H1 (cell line): ENCODE measurements around the gene LPGAT1. TPM values are rescaled to one million over a fixed set of nuclear protein-coding genes. Genes with fewer than 3 reads are reported as not detected.

Source experiments
- CTCF ChIA-PET: fragments of 300-600 bp; sonication (Branson Sonifier 250); formaldehyde crosslinking; loops from one replicate; lab custom pipeline; 2021; ENCODE audit not compliant: partially characterized antibody; lab: Charles Lee
- POLR2A ChIA-PET: fragments of 300-600 bp; sonication (Branson Sonifier 250); formaldehyde crosslinking; loops from one replicate; lab custom pipeline; 2021; ENCODE audit warnings: inconsistent platforms; ENCODE audit not compliant: partially characterized antibody; lab: Charles Lee
- DNase-seq, 2 experiments: peaks; one replicate each; pipeline versions ENCODE4 v3.0.0 to v3.0.0-alpha.2; 2010 to 2022; ENCODE audit warnings: low spot score in 2 of 2, low read depth in 1 of 2, mixed read lengths in 1 of 2
- FAIRE-seq: peaks from 2 replicates; lab custom pipeline; 2011; peaks lifted over from hg19 to GRCh38; lab: Jason Lieb, UNC
- H2AFZ ChIP-seq: 2 replicates; pipeline ENCODE4 v1.8.1; 2012; ENCODE audit warnings: low read length, inconsistent platforms
- H2AK5ac ChIP-seq: 2 replicates; pipeline ENCODE4 v1.6.1; 2013; ENCODE audit warnings: low read depth, low read length
- H2BK120ac ChIP-seq: replicated peaks from 2 replicates; pipeline ENCODE3; 2013; ENCODE audit warnings: low read depth, low read length, inconsistent platforms
- H2BK12ac ChIP-seq: 2 replicates; pipeline ENCODE4 v1.6.1; 2013; ENCODE audit warnings: low read depth, low read length
- H2BK15ac ChIP-seq: 2 replicates; pipeline ENCODE4 v1.6.1; 2013; ENCODE audit warnings: low read length
- H2BK20ac ChIP-seq: 2 replicates; pipeline ENCODE4 v1.6.1; 2013; ENCODE audit warnings: low read length
- H2BK5ac ChIP-seq: 2 replicates; pipeline ENCODE4 v1.6.1; 2013; ENCODE audit warnings: low read depth, low read length
- H3K14ac ChIP-seq: 2 replicates; pipeline ENCODE4 v1.6.1; 2013; ENCODE audit warnings: inconsistent platforms; ENCODE audit not compliant: insufficient read length
- H3K18ac ChIP-seq: 2 replicates; pipeline ENCODE4 v1.6.1; 2013; ENCODE audit warnings: low read length; ENCODE audit errors: extremely low read depth
- H3K23ac ChIP-seq: 2 replicates; pipeline ENCODE4 v1.6.1; 2013; ENCODE audit warnings: inconsistent platforms; ENCODE audit not compliant: insufficient read length
- H3K23me2 ChIP-seq: 2 replicates; pipeline ENCODE4 v1.6.1; 2013; ENCODE audit warnings: low read depth, low read length
- H3K27ac ChIP-seq: 2 replicates; pipeline ENCODE4 v1.6.1; 2011; ENCODE audit warnings: low read depth, low read length, inconsistent platforms
- H3K27me3 ChIP-seq, 4 experiments: replicated peaks in 1 of 4; 1 replicate in 1 of 4; 2 replicates in 3 of 4; pipeline versions ENCODE4 v1.6.1 to v1.8.1; 2011 to 2013; ENCODE audit warnings: low read length in 3 of 4, mild to moderate bottlenecking in 3 of 4, inconsistent platforms in 2 of 4, mixed read lengths in 2 of 4, moderate library complexity in 1 of 4; ENCODE audit not compliant: control insufficient read depth in 3 of 4, insufficient read depth in 3 of 4; ENCODE audit errors: extremely low read depth in 1 of 4
- H3K36me3 ChIP-seq, 4 experiments: 2 replicates each; pipeline versions ENCODE4 v1.6.1 to v1.8.1; 2011 to 2013; ENCODE audit warnings: mild to moderate bottlenecking in 4 of 4, low read length in 3 of 4, moderate library complexity in 2 of 4, control low read depth in 1 of 4, inconsistent platforms in 1 of 4; ENCODE audit not compliant: insufficient read depth in 4 of 4, control insufficient read depth in 2 of 4
- H3K4ac ChIP-seq: replicated peaks from 2 replicates; pipeline ENCODE3; 2013; ENCODE audit warnings: low read length, low read depth, mixed read lengths, inconsistent platforms; ENCODE audit not compliant: insufficient read length
- H3K4me1 ChIP-seq, 4 experiments: replicated peaks in 1 of 4; 1 replicate in 1 of 4; 2 replicates in 3 of 4; pipeline versions ENCODE4 v1.6.1 to v1.8.1; 2011 to 2013; ENCODE audit warnings: low read length in 3 of 4, inconsistent platforms in 2 of 4, mixed read lengths in 1 of 4; ENCODE audit not compliant: insufficient read depth in 4 of 4, control insufficient read depth in 3 of 4
- H3K4me2 ChIP-seq, 2 experiments: 2 replicates each; pipeline versions ENCODE4 v1.6.1 to v1.8.1; 2011 to 2013; ENCODE audit warnings: low read depth in 2 of 2, low read length in 2 of 2, control low read depth in 1 of 2, inconsistent platforms in 1 of 2, mild to moderate bottlenecking in 1 of 2; ENCODE audit not compliant: insufficient read depth in 1 of 2
- H3K4me3 ChIP-seq, 4 experiments: fragments of 200-600, 300-600 bp in 1 of 4; sonication (generic), shearing (Covaris generic), sonication (Bioruptor Twin) in 1 of 4; 2 replicates each; pipeline versions ENCODE4 v1.5.1 to v1.8.1; 2011 to 2016; ENCODE audit warnings: low read length in 4 of 4, low read depth in 3 of 4, control low read depth in 2 of 4, inconsistent platforms in 2 of 4, mild to moderate bottlenecking in 2 of 4, mixed read lengths in 1 of 4, moderate library complexity in 1 of 4; ENCODE audit not compliant: insufficient read depth in 2 of 4; ENCODE audit errors: extremely low read depth in 1 of 4
- H3K56ac ChIP-seq: replicated peaks from 2 replicates; pipeline ENCODE3; 2013; ENCODE audit warnings: low read depth, mild to moderate bottlenecking, mixed read lengths, low read length, inconsistent platforms; ENCODE audit not compliant: insufficient read length
- H3K79me1 ChIP-seq: 2 replicates; pipeline ENCODE4 v1.6.1; 2013; ENCODE audit warnings: low read depth, low read length, control low read depth
- H3K79me2 ChIP-seq, 2 experiments: 2 replicates each; pipeline versions ENCODE4 v1.6.1 to v1.8.1; 2012 to 2013; ENCODE audit warnings: low read length in 2 of 2, mild to moderate bottlenecking in 2 of 2, inconsistent platforms in 1 of 2; ENCODE audit not compliant: insufficient read depth in 2 of 2, control insufficient read depth in 1 of 2
- H3K9ac ChIP-seq, 4 experiments: replicated peaks in 1 of 4; 1 replicate in 1 of 4; 2 replicates in 3 of 4; pipeline versions ENCODE4 v1.6.1 to v1.8.1; 2011 to 2013; ENCODE audit warnings: low read depth in 3 of 4, low read length in 3 of 4, control low read depth in 2 of 4, mild to moderate bottlenecking in 2 of 4, moderate library complexity in 2 of 4, inconsistent platforms in 1 of 4; ENCODE audit errors: extremely low read depth in 1 of 4
- H3K9me3 ChIP-seq, 2 experiments: 2 replicates each; pipeline versions ENCODE4 v1.6.1 to v1.8.1; 2012 to 2013; ENCODE audit warnings: mild to moderate bottlenecking in 2 of 2, moderate library complexity in 2 of 2, control low read depth in 1 of 2, inconsistent platforms in 1 of 2, low read depth in 1 of 2, low read length in 1 of 2, mixed read lengths in 1 of 2; ENCODE audit not compliant: insufficient read depth in 2 of 2
- H4K20me1 ChIP-seq, 2 experiments: replicated peaks in 1 of 2; 2 replicates each; pipeline versions ENCODE3 to v1.8.1; 2011 to 2013; ENCODE audit warnings: inconsistent platforms in 2 of 2, low read length in 2 of 2, mild to moderate bottlenecking in 1 of 2; ENCODE audit not compliant: insufficient read depth in 2 of 2, control insufficient read depth in 1 of 2
- H4K5ac ChIP-seq: 2 replicates; pipeline ENCODE4 v1.6.1; 2013; ENCODE audit warnings: low read length, low read depth, mixed read lengths, inconsistent platforms; ENCODE audit not compliant: insufficient read length
- H4K8ac ChIP-seq: 2 replicates; pipeline ENCODE4 v1.8.0; 2013; ENCODE audit warnings: mild to moderate bottlenecking, moderate library complexity, low read length, inconsistent platforms; ENCODE audit not compliant: insufficient read depth; ENCODE audit errors: extremely low read depth
- H4K91ac ChIP-seq: replicated peaks from 2 replicates; pipeline ENCODE3; 2013; ENCODE audit warnings: low read length, mixed read lengths, inconsistent platforms; ENCODE audit not compliant: insufficient read length
- FOSL1 ChIP-seq: IDR thresholded peaks from 2 replicates; pipeline ENCODE4 v1.6.1; 2011; ENCODE audit warnings: mild to moderate bottlenecking, low read depth, low read length, moderate library complexity; ENCODE audit not compliant: insufficient read depth
- WGBS, 2 experiments: shearing (Covaris generic) in 1 of 2; methylation state at CpG; one replicate each; pipeline versions ENCODE4 v1.1.6 to v1.1.7; 2013 to 2015; ENCODE audit warnings: low lambda C conversion rate in 2 of 2, mixed read lengths in 2 of 2, inconsistent platforms in 1 of 2, low coverage in 1 of 2, missing lambda C conversion rate in 1 of 2; ENCODE audit not compliant: insufficient replicate concordance in 2 of 2, insufficient coverage in 1 of 2, insufficient read length in 1 of 2; ENCODE audit errors: extremely low coverage in 1 of 2, missing lambda C conversion rate in 1 of 2; 5-methylcytosine and 5-hydroxymethylcytosine counted together
- polyA plus RNA-seq, 7 experiments: library from polyadenylated mRNA; depleted of rRNA in 3 of 7; stranded (reverse) in 5 of 7; unstranded in 2 of 7; fragments of >200 nt in 5 of 7; fragments of 200-250 nt in 2 of 7; gene quantifications; 1 replicate in 5 of 7; 2 replicates in 1 of 7; 4 replicates in 1 of 7; pipeline versions ENCODE4 v1.2.1 to v1.2.3, GENCODE V29; 2011 to 2013; ENCODE audit warnings: missing spikeins in 2 of 7, mixed read lengths in 2 of 7
- total RNA-seq: library from RNA; stranded (reverse); fragmentation: NEBNext Ultra II Directional; extraction: Animal tissue kit (Norgen Biotek cat#: 25700); gene quantifications from 2 replicates; pipeline ENCODE4 v1.2.1, GENCODE V29; 2021

LPGAT1 gene
- total and polyA plus RNA-seq, 2 of the 8 experiments (the other 6 are each of a cell fraction or from before 2014, with no cell fraction given) = 2.3 to 13.5 TPM

DNA sequence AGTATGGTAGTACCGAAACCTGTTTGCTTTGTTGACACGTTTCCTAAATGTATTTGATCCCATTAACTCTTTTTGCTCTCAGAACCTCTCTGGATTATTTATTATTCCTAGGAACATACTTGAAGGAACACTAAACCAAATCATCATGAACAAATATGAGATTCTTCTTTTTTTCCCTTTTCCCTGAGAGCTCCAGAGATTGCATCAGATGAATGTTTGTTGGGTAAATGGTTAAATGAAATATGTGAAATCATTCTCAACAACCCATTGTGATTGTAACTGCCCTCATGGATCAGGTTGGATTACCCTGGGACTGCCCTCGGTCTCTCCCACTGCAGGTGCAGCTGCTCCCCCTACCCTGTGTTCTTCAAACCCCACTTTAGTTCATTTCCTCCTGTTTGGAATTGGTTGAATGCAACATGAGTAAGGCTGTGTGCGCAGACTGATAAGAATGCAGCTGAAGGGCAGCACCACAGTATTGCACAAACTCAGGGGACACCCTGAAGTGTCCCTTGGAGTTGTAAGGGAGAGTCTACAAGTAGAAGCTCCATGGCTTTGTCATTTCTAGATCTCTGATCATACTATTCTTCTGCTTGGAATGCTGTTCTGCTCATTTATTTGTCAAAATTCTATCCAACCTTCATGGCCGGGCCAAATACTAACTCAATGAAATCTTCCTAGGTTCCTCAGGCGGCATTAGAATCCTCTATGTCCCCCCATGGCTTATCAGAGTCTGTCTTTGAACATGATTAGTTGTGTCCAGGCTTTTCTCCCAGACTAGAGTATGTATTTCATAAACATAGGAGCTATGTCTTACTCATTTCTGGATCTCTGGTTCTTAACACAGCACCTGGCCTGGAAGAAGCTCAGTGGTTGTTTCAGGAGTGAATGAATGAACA, 108.0 kb downstream of the LPGAT1 start:
- Histone ChIP-seq H2AK5ac (no peak overlapping the region), H3K79me2 (no peaks in the 10 kb centered on the region), H3K27me3 (no peaks in the 10 kb centered on the region), H3K79me1 (no peaks in the 10 kb centered on the region), H2BK5ac (no peak overlapping the region), H4K8ac (no peak overlapping the region), H2AFZ (no peak overlapping the region), H3K4me3 (no peak overlapping the region), H2BK20ac (no peak overlapping the region), H4K5ac (no peak overlapping the region), H3K23ac (no peak overlapping the region), H2BK15ac (no peak overlapping the region), H2BK12ac (no peak overlapping the region), H3K4me2 (no peak overlapping the region), H3K9me3 (no peaks in the 10 kb centered on the region), H3K18ac (no peak overlapping the region), H2BK120ac (no peak overlapping the region), H3K27ac (no peak overlapping the region), H4K91ac (no peak overlapping the region), H3K4me1 (no peaks in the 10 kb centered on the region), H3K23me2 (no peaks in the 10 kb centered on the region; the same call in 1 of the 2 replicates), H3K36me3 (no peaks in the 10 kb centered on the region), H3K56ac (no peak overlapping the region), H3K4ac (no peak overlapping the region), H4K20me1 (no peaks in the 10 kb centered on the region), H3K9ac (no peak overlapping the region), H3K14ac (no peak overlapping the region)
- DNase-seq (no peak), FAIRE-seq (no peak)
- WGBS, 2 experiments = 89% methylated on average over 6 of the region's 6 CpGs; no CpG with 5 or more reads in 1 of the 2 experiments
- POLR2A ChIA-PET = no interaction called here
- TF ChIP-seq FOSL1 = no peak
- CTCF ChIA-PET = interaction anchor here (0.8 to 6.4 kb wide), 4 partner anchors 9 to 38 kb away, joined by 3 to 43 read pairs (median 4); no protein-coding TSS in a partner anchor
